ENCODE measurements around the gene STXBP4.

- TF ChIP-seq RARB (CRISPR knock-in tag; IDR thresholded peaks at IDR 0.05) (no peak), GLIS3 (CRISPR knock-in tag; IDR thresholded peaks at IDR 0.05) (no peak)
Measured at GRCh38 chr17:55212880-55213279, 244.3 kb downstream of the STXBP4 start.
